Loucy (cell line): ENCODE data around the gene GOLGA8B.
A peak's percentile ranks its signal among the peaks of the same experiment; 100 is the strongest.

Experiments used
- H2AFZ ChIP-seq: fragments of 200-600 bp; sonication (generic); 2 replicates; pipeline ENCODE4 v1.6.0; 2016; ENCODE audit warnings: antibody characterized with exemption, mild to moderate bottlenecking, low read length, moderate library complexity
- H3F3A ChIP-seq: fragments of 200-600 bp; 2 replicates; pipeline ENCODE4 v1.6.0; 2016; ENCODE audit warnings: antibody characterized with exemption, low read depth, mild to moderate bottlenecking
- H3K27me3 ChIP-seq: fragments of 200-600 bp; sonication (generic); 2 replicates; pipeline ENCODE4 v1.6.1; 2014; ENCODE audit warnings: low read length, mild to moderate bottlenecking; ENCODE audit not compliant: insufficient read depth, poor library complexity, severe bottlenecking
- H3K36me3 ChIP-seq: fragments of 200-600 bp; sonication (generic); 2 replicates; pipeline ENCODE4 v1.6.1; 2016; ENCODE audit warnings: low read length; ENCODE audit not compliant: insufficient read depth
- H3K4me1 ChIP-seq: fragments of 200-600 bp; sonication (generic); 2 replicates; pipeline ENCODE4 v1.5.1; 2014; ENCODE audit warnings: low read length, mild to moderate bottlenecking; ENCODE audit not compliant: insufficient read depth, poor library complexity, severe bottlenecking
- H3K4me2 ChIP-seq: fragments of 200-600 bp; sonication (generic); 2 replicates; pipeline ENCODE4 v1.6.0; 2014; ENCODE audit warnings: antibody characterized with exemption, low read length, low read depth, mild to moderate bottlenecking; ENCODE audit not compliant: poor library complexity, severe bottlenecking
- H3K4me3 ChIP-seq: fragments of 200-600 bp; sonication (generic); 2 replicates; pipeline ENCODE4 v1.5.1; 2014; ENCODE audit warnings: low read length, mild to moderate bottlenecking, mixed read lengths; ENCODE audit not compliant: poor library complexity, severe bottlenecking
- H3K79me2 ChIP-seq: fragments of 200-600 bp; sonication (generic); 2 replicates; pipeline ENCODE4 v1.6.1; 2014; ENCODE audit warnings: low read length; ENCODE audit not compliant: insufficient read depth
- H3K9ac ChIP-seq: fragments of 200-600 bp; sonication (generic); 2 replicates; pipeline ENCODE4 v1.6.0; 2014; ENCODE audit warnings: mild to moderate bottlenecking, low read depth, low read length, moderate library complexity; ENCODE audit not compliant: poor library complexity, severe bottlenecking
- H3K9me2 ChIP-seq: fragments of 200-600 bp; sonication (generic); replicated peaks from 2 replicates; pipeline ENCODE4 v1.6.1; 2016; ENCODE audit warnings: low read depth, low read length, mixed read lengths
- H3K9me3 ChIP-seq: fragments of 200-600 bp; sonication (generic); 2 replicates; pipeline ENCODE4 v1.6.1; 2014; ENCODE audit warnings: mild to moderate bottlenecking, antibody characterized with exemption, low read length, low read depth; ENCODE audit not compliant: insufficient read depth
- H4K20me1 ChIP-seq: fragments of 200-600 bp; sonication (generic); 2 replicates; pipeline ENCODE4 v1.6.0; 2014; ENCODE audit warnings: antibody characterized with exemption, low read length, mild to moderate bottlenecking; ENCODE audit not compliant: insufficient read depth, poor library complexity, severe bottlenecking
- CTCF ChIP-seq: fragments of 200-600 bp; sonication (generic); conservative IDR thresholded peaks from 2 replicates; pipeline ENCODE4 v1.5.1; 2014; ENCODE audit warnings: mild to moderate bottlenecking, antibody characterized with exemption, low read length
- EZH2phosphoT487 ChIP-seq: fragments of 200-600 bp; IDR thresholded peaks from 2 replicates; pipeline ENCODE4 v1.6.1; 2018; ENCODE audit warnings: antibody characterized with exemption, mild to moderate bottlenecking, moderate library complexity, borderline replicate concordance

Gene GOLGA8B

GRCh38 chr15:34616613-34617012 is 33.2 kb upstream of the GOLGA8B start:
- no peaks in the 10 kb centered on the region for H3K9me2 ChIP-seq
- H3K27me3 ChIP-seq, result no peaks in the 10 kb centered on the region
- H3K9me3 ChIP-seq, result no peaks in the 10 kb centered on the region
- H4K20me1 ChIP-seq, result no peaks in the 10 kb centered on the region
- H3K4me2 ChIP-seq, result no peak overlapping the region
- H3K79me2 ChIP-seq, result no peaks in the 10 kb centered on the region
- H3K4me1 ChIP-seq, result peaks cover 22% of the 10 kb centered on the region
- no peak overlapping the region for H3K4me3 ChIP-seq
- peak; percentile 29; the same call in 1 of the 2 replicates for TF ChIP-seq CTCF
- TF ChIP-seq EZH2phosphoT487, result no peak
- H3F3A ChIP-seq, result no peaks in the 10 kb centered on the region
- H3K36me3 ChIP-seq, result no peaks in the 10 kb centered on the region
- H3K9ac ChIP-seq, result no peak overlapping the region
- H2AFZ ChIP-seq, result no peak overlapping the region

- Histone ChIP-seq H3K4me3 (no peak overlapping the region), H3K79me2 (no peaks in the 10 kb centered on the region), H2AFZ (no peak overlapping the region), H3K4me2 (no peak overlapping the region), H3K9me3 (no peaks in the 10 kb centered on the region), H3K4me1 (peaks cover 10% of the 10 kb centered on the region), H3K9ac (no peak overlapping the region), H3F3A (no peaks in the 10 kb centered on the region), H4K20me1 (no peaks in the 10 kb centered on the region), H3K36me3 (no peaks in the 10 kb centered on the region), H3K27me3 (no peaks in the 10 kb centered on the region), H3K9me2 (no peaks in the 10 kb centered on the region)
- TF ChIP-seq CTCF (no peak), EZH2phosphoT487 (no peak)
Observed at GRCh38 chr15:34613997-34614396, 30.5 kb upstream of the GOLGA8B start.

- Histone ChIP-seq H4K20me1 (no peaks in the 10 kb centered on the region), H3K27me3 (no peaks in the 10 kb centered on the region), H3K79me2 (no peaks in the 10 kb centered on the region), H3K4me2 (no peak overlapping the region), H2AFZ (peak overlapping the region; percentile 42; the same call in 1 of the 2 replicates), H3K36me3 (no peaks in the 10 kb centered on the region), H3K4me3 (no peak overlapping the region), H3K4me1 (peaks cover 10% of the 10 kb centered on the region), H3K9ac (no peak overlapping the region), H3K9me2 (no peaks in the 10 kb centered on the region), H3F3A (no peaks in the 10 kb centered on the region), H3K9me3 (no peaks in the 10 kb centered on the region)
- TF ChIP-seq CTCF (no peak), EZH2phosphoT487 (no peak)
Observed at GRCh38 chr15:34613301-34613700, 29.9 kb upstream of the GOLGA8B start.
